Measurements from ENCODE around the gene NPPA.
A peak's percentile ranks its signal among the peaks of the same experiment; 100 is the strongest.
"Not testable (repeated sequence)": the region's sequence is repeated elsewhere in the genome, so short reads cannot be mapped to it uniquely, and the experiment has no call there.

Gene NPPA

GRCh38 chr1:11847667-11848372, at the start of gene NPPA:
Gene NPPA, minus strand, starts transcription at chr1:11847783. Its CDS starts 99 bp downstream, at chr1:11847684.
- no peak for DNase-seq (ENCODE audit: low spot score)

- DNase-seq (ENCODE audit: low spot score) = not testable (repeated sequence)
These were observed 46.9 kb upstream of the NPPA start for GRCh38 chr1:11894501-11894900.

- peak; percentile 59 for DNase-seq (ENCODE audit: low spot score)
These were observed 46.3 kb upstream of the NPPA start for GRCh38 chr1:11893907-11894251.

- no peak for DNase-seq (ENCODE audit: low spot score)
These were observed 44.0 kb upstream of the NPPA start for GRCh38 chr1:11891433-11892186.

GRCh38 chr1:11888877-11889208, 41.3 kb upstream of the NPPA start:
- DNase-seq (ENCODE audit: low spot score) = no peak

- DNase-seq (ENCODE audit: low spot score) = no peak
These were observed 40.8 kb upstream of the NPPA start for GRCh38 chr1:11888206-11888876.

GRCh38 chr1:11887666-11888007, 40.1 kb upstream of the NPPA start:
- no peak for DNase-seq (ENCODE audit: low spot score)

- no peak for DNase-seq (ENCODE audit: low spot score)
These were observed 39.5 kb upstream of the NPPA start for GRCh38 chr1:11886986-11887665.

GRCh38 chr1:11885916-11886315, 38.3 kb upstream of the NPPA start:
- no peak for DNase-seq (ENCODE audit: low spot score)

- DNase-seq (ENCODE audit: low spot score) = no peak
These were observed 35.4 kb upstream of the NPPA start for GRCh38 chr1:11882814-11883538.

- DNase-seq (ENCODE audit: low spot score) = no peak
These were observed 34.3 kb upstream of the NPPA start for GRCh38 chr1:11881749-11882441.

GRCh38 chr1:11880911-11881748, 33.5 kb upstream of the NPPA start:
- DNase-seq (ENCODE audit: low spot score) = no peak

GRCh38 chr1:11880181-11880575, 32.6 kb upstream of the NPPA start:
- no peak for DNase-seq (ENCODE audit: low spot score)

GRCh38 chr1:11879311-11880180, 32.0 kb upstream of the NPPA start:
- no peak for DNase-seq (ENCODE audit: low spot score)

- no peak for DNase-seq (ENCODE audit: low spot score)
These were observed 31.3 kb upstream of the NPPA start for GRCh38 chr1:11878891-11879190.

GRCh38 chr1:11878081-11878890, 30.7 kb upstream of the NPPA start:
- no peak for DNase-seq (ENCODE audit: low spot score)

- DNase-seq (ENCODE audit: low spot score) = no peak
These were observed 29.5 kb upstream of the NPPA start for GRCh38 chr1:11877074-11877473.

- DNase-seq (ENCODE audit: low spot score) = no peak
These were observed 27.5 kb upstream of the NPPA start for GRCh38 chr1:11875094-11875493.

GRCh38 chr1:11874624-11875023, 27.0 kb upstream of the NPPA start:
- no peak for DNase-seq (ENCODE audit: low spot score)
